OCI-LY1 (cell line): ENCODE data around the gene ANKRD13B.

Source experiments
- H2AFZ ChIP-seq: fragments of 200-600 bp; sonication (generic), shearing (Covaris generic); 2 replicates; pipeline ENCODE4 v1.6.0; 2014; ENCODE audit warnings: antibody characterized with exemption, mild to moderate bottlenecking, low read length
- H3F3A ChIP-seq: fragments of 200-600 bp; sonication (generic), shearing (Covaris generic); 2 replicates; pipeline ENCODE4 v1.6.0; 2014; ENCODE audit warnings: mild to moderate bottlenecking, antibody characterized with exemption, low read length, moderate library complexity; ENCODE audit not compliant: insufficient read depth
- H3K27ac ChIP-seq: fragments of 200-600 bp; sonication (generic); 2 replicates; pipeline ENCODE4 v1.5.1; 2014; ENCODE audit warnings: low read length, mixed run types, mild to moderate bottlenecking, low read depth; ENCODE audit not compliant: poor library complexity, severe bottlenecking
- H3K27me3 ChIP-seq: fragments of 200-600 bp; sonication (generic); 2 replicates; pipeline ENCODE4 v1.6.0; 2014; ENCODE audit warnings: antibody characterized with exemption, mild to moderate bottlenecking, low read length, moderate library complexity; ENCODE audit not compliant: insufficient read depth
- H3K36me3 ChIP-seq: fragments of 200-600 bp; sonication (generic); 2 replicates; pipeline ENCODE4 v1.6.1; 2014; ENCODE audit warnings: mild to moderate bottlenecking, antibody characterized with exemption, low read length, moderate library complexity, mixed read lengths; ENCODE audit not compliant: insufficient read depth
- H3K4me1 ChIP-seq: fragments of 200-600 bp; sonication (generic); 2 replicates; pipeline ENCODE4 v1.5.1; 2014; ENCODE audit warnings: mild to moderate bottlenecking, low read length, moderate library complexity; ENCODE audit not compliant: insufficient read depth, severe bottlenecking
- H3K4me2 ChIP-seq: fragments of 200-600 bp; sonication (generic), shearing (Covaris generic); 2 replicates; pipeline ENCODE4 v1.6.1; 2014; ENCODE audit warnings: low read length
- H3K4me3 ChIP-seq: fragments of 200-600 bp; sonication (generic); 2 replicates; pipeline ENCODE4 v1.5.1; 2014; ENCODE audit warnings: low read length, low read depth, mild to moderate bottlenecking, mixed read lengths; ENCODE audit not compliant: poor library complexity, severe bottlenecking
- H3K79me2 ChIP-seq: fragments of 200-600 bp; shearing (Covaris generic); 2 replicates; pipeline ENCODE4 v1.6.1; 2016; ENCODE audit warnings: mixed run types, low read length, mixed read lengths; ENCODE audit not compliant: insufficient read depth
- H3K9ac ChIP-seq: fragments of 200-600 bp; sonication (generic), shearing (Covaris generic); 2 replicates; pipeline ENCODE4 v1.6.1; 2014; ENCODE audit warnings: mild to moderate bottlenecking, low read length, mixed read lengths
- H3K9me2 ChIP-seq: fragments of 200-600 bp; sonication (generic), shearing (Covaris generic); 2 replicates; pipeline ENCODE4 v1.6.1; 2014; ENCODE audit warnings: low read depth, mild to moderate bottlenecking, low read length, mixed read lengths
- H3K9me3 ChIP-seq: fragments of 200-600 bp; shearing (Covaris generic); 2 replicates; pipeline ENCODE4 v1.6.1; 2014; ENCODE audit warnings: low read length, mixed read lengths
- H4K20me1 ChIP-seq: fragments of 200-600 bp; sonication (generic), shearing (Covaris generic); 2 replicates; pipeline ENCODE4 v1.6.0; 2016; ENCODE audit warnings: mild to moderate bottlenecking, low read length; ENCODE audit not compliant: insufficient read depth
- CTCF ChIP-seq: fragments of 200-600 bp; sonication (generic), shearing (Covaris generic); IDR thresholded peaks from 2 replicates; pipeline ENCODE4 v1.5.1; 2017; ENCODE audit warnings: mild to moderate bottlenecking, antibody characterized with exemption, low read length, moderate library complexity, mixed read lengths
- EZH2 ChIP-seq: fragments of 200-600 bp; sonication (generic), shearing (Covaris generic); IDR thresholded peaks from 2 replicates; pipeline ENCODE4 v1.8.0; 2017; ENCODE audit warnings: borderline replicate concordance, mixed run types, mild to moderate bottlenecking, antibody characterized with exemption, low read length, moderate library complexity, mixed read lengths

Gene ANKRD13B

GRCh38 chr17:29625037-29625750 is 32.3 kb downstream of the ANKRD13B start:
- Histone ChIP-seq H3F3A (no peaks in the 10 kb centered on the region), H3K27ac (no peak overlapping the region), H3K4me3 (no peak overlapping the region), H3K9me3 (no peaks in the 10 kb centered on the region), H3K36me3 (peaks cover 30% of the 10 kb centered on the region), H3K9me2 (no peaks in the 10 kb centered on the region), H3K79me2 (no peaks in the 10 kb centered on the region), H3K4me2 (no peak overlapping the region), H3K9ac (no peak overlapping the region), H4K20me1 (no peaks in the 10 kb centered on the region), H3K27me3 (peaks cover 5% of the 10 kb centered on the region; the same call in 1 of the 2 replicates), H2AFZ (no peak overlapping the region), H3K4me1 (peaks cover 17% of the 10 kb centered on the region)
- no peak; the same call in 1 of the 2 replicates for TF ChIP-seq CTCF
- no peak for TF ChIP-seq EZH2

GRCh38 chr17:29627951-29628350 is 35.0 kb downstream of the ANKRD13B start:
- H3F3A ChIP-seq = no peaks in the 10 kb centered on the region
- H3K4me2 ChIP-seq = no peak overlapping the region
- no peaks in the 10 kb centered on the region for H3K27me3 ChIP-seq
- H3K36me3 ChIP-seq = peaks cover 58% of the 10 kb centered on the region
- H3K4me1 ChIP-seq = peaks cover 7% of the 10 kb centered on the region
- TF ChIP-seq EZH2 (no peak), CTCF (no peak)
- H3K9ac ChIP-seq = no peak overlapping the region
- no peaks in the 10 kb centered on the region for H3K9me3 ChIP-seq
- H3K9me2 ChIP-seq = no peaks in the 10 kb centered on the region
- H3K27ac ChIP-seq = no peak overlapping the region
- no peaks in the 10 kb centered on the region for H4K20me1 ChIP-seq
- H3K4me3 ChIP-seq = no peak overlapping the region
- no peak overlapping the region for H2AFZ ChIP-seq
- H3K79me2 ChIP-seq = no peaks in the 10 kb centered on the region

- Histone ChIP-seq H3K4me2 (no peak overlapping the region), H3K27me3 (no peaks in the 10 kb centered on the region), H3K4me3 (no peak overlapping the region), H3K36me3 (peaks cover 65% of the 10 kb centered on the region), H3F3A (no peaks in the 10 kb centered on the region), H3K9ac (no peak overlapping the region), H3K27ac (no peak overlapping the region), H2AFZ (no peak overlapping the region), H3K9me3 (no peaks in the 10 kb centered on the region), H3K4me1 (peaks cover under 1% of the 10 kb centered on the region), H3K79me2 (no peaks in the 10 kb centered on the region), H3K9me2 (no peaks in the 10 kb centered on the region), H4K20me1 (0 out of 2 replicates have a peak, but pooled peaks cover 3% of the 10 kb centered on the region)
- TF ChIP-seq CTCF (no peak), EZH2 (no peak)
These were observed 35.7 kb downstream of the ANKRD13B start for GRCh38 chr17:29628644-29629043.
